Smooth muscle cell (in vitro differentiated cells): Measurements from ENCODE around the gene BCAS1. TPM values are rescaled to one million over a fixed set of nuclear protein-coding genes. Genes with fewer than 3 reads are reported as not detected.

Source experiments
- DNase-seq: peaks from one replicate; lab custom pipeline; 2025; ENCODE audit not compliant: unreplicated experiment; lab: John Stamatoyannopoulos, UW
- H2AFZ ChIP-seq: fragments of 200-600 bp; sonication (generic); 2 replicates; pipeline ENCODE4 v1.6.0; 2016; ENCODE audit warnings: antibody characterized with exemption, low read depth, mild to moderate bottlenecking
- H3F3A ChIP-seq: fragments of 200-600 bp; sonication (generic); 2 replicates; pipeline ENCODE4 v1.6.0; 2017; ENCODE audit warnings: antibody characterized with exemption, low read depth
- H3K27ac ChIP-seq: fragments of 200-600 bp; sonication (generic); 2 replicates; pipeline ENCODE4 v1.5.1; 2016; ENCODE audit warnings: low read depth, mild to moderate bottlenecking
- H3K27me3 ChIP-seq: fragments of 200-600 bp; sonication (generic); 2 replicates; pipeline ENCODE4 v1.6.1; 2016; ENCODE audit warnings: low read depth, mild to moderate bottlenecking
- H3K36me3 ChIP-seq: fragments of 200-600 bp; sonication (generic); 2 replicates; pipeline ENCODE4 v1.5.1; 2016; ENCODE audit warnings: low read depth
- H3K4me1 ChIP-seq: fragments of 200-600 bp; sonication (generic); 2 replicates; pipeline ENCODE4 v1.5.1; 2016; ENCODE audit warnings: low read depth
- H3K4me2 ChIP-seq: fragments of 200-600 bp; sonication (generic); 2 replicates; pipeline ENCODE4 v1.6.0; 2016; ENCODE audit warnings: mild to moderate bottlenecking
- H3K4me3 ChIP-seq: fragments of 200-600 bp; sonication (generic); 2 replicates; pipeline ENCODE4 v1.5.1; 2016; ENCODE audit warnings: mild to moderate bottlenecking
- H3K79me2 ChIP-seq: fragments of 200-600 bp; sonication (generic); 2 replicates; pipeline ENCODE4 v1.6.0; 2016; ENCODE audit warnings: low read depth, mild to moderate bottlenecking
- H3K9ac ChIP-seq: fragments of 200-600 bp; sonication (generic); 2 replicates; pipeline ENCODE4 v1.6.0; 2016; ENCODE audit warnings: low read depth
- H3K9me3 ChIP-seq: fragments of 200-600 bp; sonication (generic); replicated peaks from 2 replicates; pipeline ENCODE4 v1.5.1; 2016; ENCODE audit warnings: low read depth
- H4K20me1 ChIP-seq: fragments of 200-600 bp; sonication (generic); 2 replicates; pipeline ENCODE4 v1.6.0; 2016; ENCODE audit warnings: low read depth
- WGBS: methylation state at CpG from one replicate; pipeline ENCODE4 v1.1.7; 2016; ENCODE audit warnings: low lambda C conversion rate; 5-methylcytosine and 5-hydroxymethylcytosine counted together
- polyA plus RNA-seq: library from polyadenylated mRNA; unstranded; fragments of >200 nt; fragmentation: Nextera tagmentation; extraction: Ambion mirVana; gene quantifications from 2 replicates; pipeline ENCODE4 v1.2.1, GENCODE V29; 2016
- total RNA-seq: library from RNA; depleted of rRNA; stranded (reverse); fragments of >200 nt; gene quantifications from 2 replicates; pipeline ENCODE4 v1.2.3, GENCODE V29; 2014
- TF ChIP-seq, protein P1 (sequence below): fragments of 200-600 bp; sonication (generic); IDR thresholded peaks from 2 replicates; pipeline ENCODE4 v1.5.1; 2017; ENCODE audit warnings: borderline replicate concordance, mild to moderate bottlenecking, antibody characterized with exemption; ENCODE audit not compliant: insufficient read depth, poor library complexity, severe bottlenecking

The BCAS1 gene
- total and polyA plus RNA-seq, 2 experiments from 2014 or later, result 0.09 to 0.15 TPM

DNA sequence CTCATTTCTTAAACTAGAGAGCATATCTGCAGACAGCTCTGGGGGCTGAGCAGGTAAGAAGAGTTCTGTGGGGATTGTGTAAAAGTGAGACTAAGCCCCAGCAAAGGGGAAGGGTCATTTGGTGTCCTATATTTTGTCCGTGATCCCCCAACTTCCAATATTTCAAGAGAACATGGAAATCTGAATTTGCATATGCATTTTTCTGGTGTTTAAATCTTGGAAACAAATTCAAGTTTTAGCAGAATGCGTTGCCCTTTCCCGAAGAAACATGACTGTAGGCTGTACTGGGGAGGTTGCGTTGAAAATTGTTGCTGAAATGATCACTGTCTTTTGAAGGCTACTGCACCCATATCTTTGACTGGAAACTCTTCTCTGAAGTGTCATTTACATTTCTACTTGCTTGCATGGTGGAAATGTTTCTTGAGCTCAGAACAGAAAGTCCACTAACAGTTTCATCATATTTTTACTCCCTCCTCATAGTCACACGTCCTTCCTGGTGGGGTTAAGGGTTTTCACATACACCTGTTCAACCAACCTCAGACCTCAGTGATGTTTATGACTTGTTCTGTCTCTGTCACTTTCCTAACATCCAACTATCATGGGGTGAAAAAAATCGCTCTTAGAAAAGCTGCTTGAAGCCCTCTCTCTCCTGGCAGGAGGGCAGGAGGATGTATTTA is 140.3 kb downstream of the BCAS1 start:
- DNase-seq, result no peak
- H3K4me2 ChIP-seq, result no peak overlapping the region
- H4K20me1 ChIP-seq, result no peaks in the 10 kb centered on the region
- H3K9ac ChIP-seq, result no peak overlapping the region
- H3K27me3 ChIP-seq, result no peaks in the 10 kb centered on the region
- no peak overlapping the region for H3K4me3 ChIP-seq
- no peaks in the 10 kb centered on the region for H3K79me2 ChIP-seq
- no peaks in the 10 kb centered on the region for H3K9me3 ChIP-seq
- H3K36me3 ChIP-seq, result no peaks in the 10 kb centered on the region
- peaks cover 7% of the 10 kb centered on the region for H3K4me1 ChIP-seq
- TF ChIP-seq, protein P1, sequence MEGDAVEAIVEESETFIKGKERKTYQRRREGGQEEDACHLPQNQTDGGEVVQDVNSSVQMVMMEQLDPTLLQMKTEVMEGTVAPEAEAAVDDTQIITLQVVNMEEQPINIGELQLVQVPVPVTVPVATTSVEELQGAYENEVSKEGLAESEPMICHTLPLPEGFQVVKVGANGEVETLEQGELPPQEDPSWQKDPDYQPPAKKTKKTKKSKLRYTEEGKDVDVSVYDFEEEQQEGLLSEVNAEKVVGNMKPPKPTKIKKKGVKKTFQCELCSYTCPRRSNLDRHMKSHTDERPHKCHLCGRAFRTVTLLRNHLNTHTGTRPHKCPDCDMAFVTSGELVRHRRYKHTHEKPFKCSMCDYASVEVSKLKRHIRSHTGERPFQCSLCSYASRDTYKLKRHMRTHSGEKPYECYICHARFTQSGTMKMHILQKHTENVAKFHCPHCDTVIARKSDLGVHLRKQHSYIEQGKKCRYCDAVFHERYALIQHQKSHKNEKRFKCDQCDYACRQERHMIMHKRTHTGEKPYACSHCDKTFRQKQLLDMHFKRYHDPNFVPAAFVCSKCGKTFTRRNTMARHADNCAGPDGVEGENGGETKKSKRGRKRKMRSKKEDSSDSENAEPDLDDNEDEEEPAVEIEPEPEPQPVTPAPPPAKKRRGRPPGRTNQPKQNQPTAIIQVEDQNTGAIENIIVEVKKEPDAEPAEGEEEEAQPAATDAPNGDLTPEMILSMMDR, result no peak
- H3K27ac ChIP-seq, result peak overlapping the region; percentile 28
- no peak overlapping the region for H2AFZ ChIP-seq
- 84% methylated on average over 6 of the region's 6 CpGs for WGBS
- H3F3A ChIP-seq, result peaks cover 20% of the 10 kb centered on the region

DNA sequence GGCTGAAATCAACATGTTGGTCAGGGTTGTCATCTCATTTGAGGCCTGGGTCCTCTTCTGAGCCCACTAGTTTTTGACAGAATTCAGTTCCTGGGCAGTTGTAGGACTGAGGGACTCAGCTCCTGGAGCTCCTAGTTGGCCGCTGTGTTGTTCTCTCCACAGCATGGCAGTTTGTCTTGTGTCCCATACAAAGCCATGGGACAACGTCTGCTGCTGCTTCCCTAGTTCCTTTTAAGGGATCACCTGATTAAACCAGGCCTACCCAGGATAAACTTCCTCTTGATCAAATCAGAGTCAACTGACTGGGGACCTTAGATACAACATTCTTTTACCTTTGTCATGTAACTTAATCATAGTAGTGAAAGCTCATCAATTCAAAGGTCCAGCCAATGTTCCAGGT is 141.0 kb downstream of the BCAS1 start:
- H4K20me1 ChIP-seq, result no peaks in the 10 kb centered on the region
- no peak overlapping the region for H2AFZ ChIP-seq
- H3K79me2 ChIP-seq, result no peaks in the 10 kb centered on the region
- no peak overlapping the region for H3K4me2 ChIP-seq
- TF ChIP-seq, protein P1, result no peak
- peaks cover 20% of the 10 kb centered on the region for H3F3A ChIP-seq
- peaks cover 5% of the 10 kb centered on the region for H3K4me1 ChIP-seq
- no peaks in the 10 kb centered on the region for H3K27me3 ChIP-seq
- H3K9me3 ChIP-seq, result no peaks in the 10 kb centered on the region
- no peak for DNase-seq
- no peak overlapping the region for H3K4me3 ChIP-seq
- no peak overlapping the region for H3K27ac ChIP-seq
- H3K36me3 ChIP-seq, result no peaks in the 10 kb centered on the region
- 94% methylated on average over 2 of the region's 2 CpGs for WGBS
- no peak overlapping the region for H3K9ac ChIP-seq

DNA sequence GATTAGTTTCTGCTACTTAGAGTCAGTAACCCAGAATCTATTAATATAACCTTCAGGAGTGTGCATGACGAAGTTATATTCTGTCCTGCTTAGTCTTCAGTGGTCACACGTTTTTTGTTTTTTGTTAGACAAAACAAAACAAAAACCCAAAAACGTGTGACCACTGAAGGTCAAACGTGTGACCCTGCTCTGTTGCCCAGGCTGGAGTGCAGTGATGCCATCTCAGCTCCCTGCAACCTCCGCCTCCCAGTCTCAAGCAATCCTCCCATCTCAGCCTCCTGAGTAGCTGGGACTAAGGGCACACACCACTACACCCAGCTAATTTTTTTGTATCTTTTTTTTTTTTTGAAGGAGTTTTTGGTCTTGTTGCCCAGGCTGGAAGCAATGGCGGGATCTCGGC is 142.4 kb downstream of the BCAS1 start:
- peaks cover 10% of the 10 kb centered on the region for H3F3A ChIP-seq
- H3K4me2 ChIP-seq, result no peak overlapping the region
- H3K9me3 ChIP-seq, result no peaks in the 10 kb centered on the region
- no peaks in the 10 kb centered on the region for H3K79me2 ChIP-seq
- TF ChIP-seq, protein P1, result no peak
- no peaks in the 10 kb centered on the region for H4K20me1 ChIP-seq
- H3K9ac ChIP-seq, result no peak overlapping the region
- H3K27ac ChIP-seq, result no peak overlapping the region
- no peak for DNase-seq
- WGBS, result 93% methylated on average over 7 of the region's 7 CpGs
- H3K36me3 ChIP-seq, result no peaks in the 10 kb centered on the region
- H3K4me1 ChIP-seq, result no peaks in the 10 kb centered on the region
- H2AFZ ChIP-seq, result no peak overlapping the region
- no peak overlapping the region for H3K4me3 ChIP-seq
- no peaks in the 10 kb centered on the region for H3K27me3 ChIP-seq
